IPS DF 4.7 (cell line): ENCODE data around the gene DIRAS3.
"Not testable (repeated sequence)": the region's sequence is repeated elsewhere in the genome, so short reads cannot be mapped to it uniquely, and the experiment has no call there.

Source experiments
- DNase-seq: peaks from one replicate; pipeline ENCODE4 v3.0.0-alpha.2; 2013; ENCODE audit warnings: low spot score; ENCODE audit errors: extremely low read depth

Gene DIRAS3, protein sequence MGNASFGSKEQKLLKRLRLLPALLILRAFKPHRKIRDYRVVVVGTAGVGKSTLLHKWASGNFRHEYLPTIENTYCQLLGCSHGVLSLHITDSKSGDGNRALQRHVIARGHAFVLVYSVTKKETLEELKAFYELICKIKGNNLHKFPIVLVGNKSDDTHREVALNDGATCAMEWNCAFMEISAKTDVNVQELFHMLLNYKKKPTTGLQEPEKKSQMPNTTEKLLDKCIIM

DNA sequence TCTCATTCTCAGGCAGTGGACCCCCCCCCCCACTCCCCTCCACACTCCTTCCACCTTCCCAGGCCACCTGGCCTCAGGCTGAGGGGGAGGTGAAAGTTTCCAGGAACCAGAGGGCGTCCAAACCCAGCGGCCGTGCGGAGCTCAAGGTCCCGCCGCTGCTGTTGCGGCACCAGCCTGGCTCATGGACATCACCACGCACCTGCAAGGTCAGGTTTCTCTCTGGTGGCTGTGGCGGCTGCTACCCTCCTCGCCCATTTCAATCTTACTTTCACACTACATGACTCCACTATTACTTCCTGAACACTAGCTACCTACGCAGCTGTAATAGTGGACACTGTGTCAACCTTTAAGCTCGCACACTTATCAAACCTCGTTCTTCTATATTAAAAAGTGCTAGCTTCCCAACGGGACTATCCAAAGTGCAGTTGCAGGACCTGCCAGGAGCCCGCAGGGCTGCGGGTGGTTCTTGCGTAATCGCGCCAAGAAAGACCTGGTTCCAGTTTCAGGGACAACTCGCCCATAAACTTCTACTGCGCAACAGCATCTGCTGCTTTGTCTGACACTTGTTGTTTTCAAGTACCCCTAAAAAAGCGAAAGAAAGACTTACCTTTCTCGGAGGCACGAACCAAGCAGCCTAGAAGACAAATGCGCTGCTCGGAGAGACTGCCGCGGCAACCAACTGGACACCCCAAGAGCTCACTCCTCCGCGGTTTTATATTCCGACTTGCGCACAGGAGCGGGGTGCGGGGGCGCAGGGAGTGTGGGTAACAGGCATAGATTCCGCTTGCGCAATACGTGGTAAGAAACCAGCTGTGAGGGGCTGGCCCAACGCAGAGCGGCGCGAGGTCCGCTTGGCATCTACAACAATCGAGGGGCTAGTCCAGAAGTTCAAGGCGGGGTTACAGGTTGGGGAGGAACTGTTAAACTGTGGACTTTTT, at the start of gene DIRAS3:
Gene DIRAS3 (minus strand): TSS at position 687 of the 938 bp plus-strand sequence. CDS start 3,330 bp downstream, outside the sequence.
- DNase-seq, result no peak

DNA sequence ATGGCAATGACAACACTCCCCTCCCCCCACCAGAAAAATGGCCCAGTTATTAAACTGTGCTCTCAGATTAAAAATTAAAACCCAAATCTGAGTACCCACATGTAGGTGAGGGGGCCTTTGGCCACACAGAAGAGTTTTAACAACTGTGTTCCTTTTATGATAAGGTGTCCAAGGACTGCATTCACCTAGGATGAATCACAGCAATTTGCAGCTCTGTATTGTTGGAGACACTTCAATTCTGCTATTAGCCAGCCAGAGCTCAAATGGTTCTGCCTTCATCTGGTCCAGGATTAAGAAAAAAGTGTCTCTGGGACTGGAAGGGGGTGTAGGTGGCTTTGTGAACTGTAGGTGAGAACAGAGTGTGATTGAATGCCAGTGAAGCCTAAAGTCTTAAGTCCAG, 43.3 kb upstream of the DIRAS3 start:
- no peak for DNase-seq

DNA sequence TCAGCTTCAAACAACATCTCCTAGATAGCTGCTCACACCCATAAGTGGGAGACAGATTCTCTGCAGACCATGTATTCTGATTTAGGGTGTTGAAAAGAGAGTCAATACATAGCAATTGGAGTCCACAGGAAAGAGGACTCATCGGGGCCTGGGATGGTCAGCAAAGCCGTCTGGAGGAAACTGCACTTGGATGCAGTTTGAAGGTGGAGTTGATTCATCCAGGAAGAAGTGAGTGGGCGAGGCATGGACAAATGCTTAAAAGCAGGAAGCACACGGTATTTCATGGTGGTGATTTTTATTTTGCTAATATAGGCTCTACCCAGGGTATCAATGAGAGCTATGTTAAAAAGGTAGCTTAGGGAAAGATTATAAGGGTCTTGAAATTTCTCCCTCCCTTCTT, 36.8 kb upstream of the DIRAS3 start:
- no peak for DNase-seq

DNA sequence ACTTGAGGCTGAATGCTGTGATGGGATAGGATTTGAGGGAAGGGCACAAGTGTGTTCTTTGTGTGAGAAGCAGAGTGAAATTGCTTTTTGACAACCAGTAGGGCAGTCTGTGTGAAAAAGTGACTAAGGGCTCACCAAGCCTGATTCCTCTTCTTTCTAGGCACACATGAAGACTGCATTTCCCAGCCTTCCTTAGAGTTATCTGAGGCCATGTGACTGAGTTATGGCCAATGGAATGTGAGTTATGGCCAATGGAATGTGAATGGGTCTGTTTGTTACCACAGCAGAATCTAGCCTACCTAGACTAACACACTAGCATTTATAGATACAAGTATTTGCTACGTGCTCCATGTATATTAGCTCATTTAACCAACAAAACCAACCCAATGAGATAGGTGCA, 35.3 kb upstream of the DIRAS3 start:
- DNase-seq, result no peak

DNA sequence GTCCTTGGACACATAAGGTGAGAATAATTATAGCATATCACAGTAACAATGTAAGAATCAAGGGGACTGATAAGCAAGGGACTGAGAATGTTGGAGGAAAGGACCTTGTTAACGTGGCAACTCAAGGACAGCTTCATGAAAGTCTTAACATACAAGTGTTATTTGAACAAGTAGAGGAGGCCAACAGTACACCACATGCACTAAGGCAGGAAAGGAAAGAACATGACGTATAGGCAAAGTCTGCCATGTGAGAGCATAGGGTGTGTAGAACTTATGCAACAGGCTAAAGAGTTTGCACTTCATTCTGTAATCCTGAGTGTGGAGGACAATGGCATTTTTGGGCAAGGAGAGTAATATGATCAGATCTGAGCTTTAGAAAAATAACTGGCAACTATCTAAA, 33.3 kb upstream of the DIRAS3 start:
- DNase-seq, result no peak

DNA sequence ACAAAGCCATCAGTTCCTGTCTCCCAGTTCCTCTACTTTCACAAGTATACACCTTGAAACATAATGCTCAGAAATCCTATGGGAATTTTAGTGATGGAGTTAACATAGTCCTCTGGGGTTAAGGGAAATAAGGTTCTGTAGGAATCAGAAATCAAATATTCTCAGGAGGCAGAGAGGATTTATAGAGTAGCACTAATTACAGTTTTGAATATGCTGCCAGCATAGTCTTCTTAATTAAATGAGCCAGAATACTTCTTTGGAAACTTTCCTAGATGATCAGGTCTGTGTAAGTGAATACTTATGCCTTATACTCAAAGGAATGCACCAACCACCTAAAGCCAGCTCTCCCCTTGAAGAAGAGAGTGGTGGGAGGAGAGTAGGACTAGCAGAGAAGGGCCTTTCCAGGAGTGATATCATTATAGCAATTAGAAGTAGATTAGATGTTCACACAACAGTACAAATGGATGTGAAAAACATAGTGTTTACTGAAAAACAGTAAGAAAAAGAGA, 31.4 kb upstream of the DIRAS3 start:
- DNase-seq, result no peak

DNA sequence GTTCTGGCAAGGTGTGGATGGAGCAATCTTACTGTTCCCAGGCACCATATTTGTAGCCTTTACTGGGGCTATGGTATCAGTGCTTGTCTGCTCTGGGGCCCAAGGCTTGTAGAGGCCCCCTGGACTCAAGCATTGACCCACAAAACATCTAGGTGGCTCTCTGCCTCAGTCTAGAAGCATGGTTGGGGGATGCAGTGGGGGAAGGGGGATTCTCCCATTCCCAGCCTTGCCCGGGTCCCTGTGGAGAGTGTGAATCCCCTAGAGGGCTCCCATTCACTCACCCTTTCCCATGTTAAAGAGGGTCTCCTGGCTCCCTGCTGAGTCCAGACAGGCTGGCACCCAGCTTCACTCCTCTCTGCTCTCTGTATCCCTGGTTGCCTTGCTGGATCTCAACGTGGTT, 28.2 kb upstream of the DIRAS3 start:
- DNase-seq, result no peak

DNA sequence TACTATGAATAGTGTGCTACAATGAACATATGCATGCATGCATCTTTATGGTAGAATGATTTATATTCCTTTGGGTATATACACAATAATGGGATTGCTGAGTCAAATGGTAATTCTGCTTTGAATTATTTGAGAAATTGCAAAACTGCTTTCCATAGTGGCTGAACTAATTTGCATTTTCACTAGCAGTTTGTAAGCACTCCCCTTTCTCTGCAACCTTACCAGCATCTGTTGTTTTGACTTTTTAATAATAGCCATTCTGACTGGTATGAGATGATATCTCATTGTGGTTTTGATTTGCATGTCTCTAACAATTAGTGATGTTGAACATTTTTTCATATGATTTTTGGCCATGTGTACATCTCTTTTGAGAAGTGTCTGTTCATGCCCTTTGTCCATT, 24.0 kb upstream of the DIRAS3 start:
- DNase-seq, result no peak

DNA sequence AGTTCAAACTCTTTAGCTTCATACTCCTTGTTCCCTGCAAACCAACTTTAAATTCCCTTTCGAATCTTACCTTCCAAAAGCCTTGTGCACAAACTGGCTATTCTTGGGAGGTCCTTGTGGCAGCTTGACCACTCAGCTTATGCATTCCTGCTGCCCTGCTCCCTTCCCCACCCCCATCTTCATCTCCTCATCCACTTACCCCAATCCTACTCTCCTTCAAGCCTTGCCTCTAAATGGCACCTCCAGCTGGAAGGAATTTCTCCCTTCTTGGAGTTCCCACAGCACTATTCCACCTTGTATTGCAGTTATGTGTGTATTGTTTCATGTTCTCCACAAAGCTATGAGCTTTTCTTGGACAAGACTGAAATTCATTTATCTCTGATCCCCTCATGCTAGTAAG, 15.3 kb upstream of the DIRAS3 start:
- no peak for DNase-seq

DNA sequence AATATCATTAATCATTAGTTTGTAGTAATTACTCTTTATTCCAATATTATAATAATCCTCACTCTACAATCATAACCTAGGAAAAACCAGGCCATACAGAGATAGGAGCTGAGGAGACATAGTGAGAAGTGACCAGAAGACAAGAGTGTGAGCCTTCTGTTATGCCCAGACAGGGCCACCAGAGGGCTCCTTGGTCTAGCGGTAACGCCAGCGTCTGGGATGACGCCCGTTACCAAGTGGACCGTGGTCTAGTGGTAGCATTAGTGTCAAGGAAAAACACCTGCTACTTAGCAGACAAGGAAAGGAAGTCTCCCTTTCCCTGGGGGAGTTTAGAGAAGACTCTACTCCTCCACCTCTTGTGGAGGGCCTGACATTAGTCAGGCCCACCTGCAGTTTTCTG, 7.6 kb upstream of the DIRAS3 start:
- not testable (repeated sequence) for DNase-seq

DNA sequence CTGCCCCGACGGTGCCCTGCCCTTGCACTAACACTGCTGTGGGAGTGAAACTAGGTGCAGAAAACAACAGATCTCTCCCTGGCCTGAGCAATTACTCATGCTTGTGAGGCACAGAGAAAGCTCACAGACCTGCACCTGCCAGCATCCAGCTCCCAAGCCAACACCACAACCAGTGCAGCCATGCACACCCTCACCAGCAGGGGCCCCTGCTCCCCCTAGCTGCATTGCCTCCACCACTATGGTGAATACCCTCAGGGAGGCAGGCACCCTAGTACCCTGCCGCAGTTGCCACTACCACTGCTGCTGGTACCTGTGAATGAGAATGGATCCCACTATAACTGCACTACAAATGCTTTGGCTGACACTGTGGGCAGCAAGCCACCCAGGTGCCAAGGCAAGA, 7.1 kb upstream of the DIRAS3 start:
- DNase-seq, result no peak

DNA sequence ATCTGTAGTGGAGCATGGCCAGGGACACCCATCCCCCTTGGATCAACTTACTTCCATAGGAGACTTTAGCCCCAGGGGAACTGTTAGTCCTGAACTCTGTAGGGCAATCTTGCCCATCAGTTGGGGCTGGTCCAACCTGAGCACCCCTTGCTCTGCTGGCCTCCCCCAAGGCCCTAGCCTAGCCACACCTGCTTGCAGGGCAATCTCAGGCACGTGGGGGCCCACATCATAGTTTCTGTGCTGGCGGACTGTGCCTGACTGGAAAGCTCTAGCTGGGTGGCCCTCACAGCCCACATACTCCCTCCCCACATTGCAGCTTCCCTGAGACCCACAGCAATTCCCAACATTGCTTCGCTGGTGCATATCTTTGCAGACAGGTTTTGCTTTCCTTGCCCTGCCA, 6.6 kb upstream of the DIRAS3 start:
- no peak for DNase-seq

DNA sequence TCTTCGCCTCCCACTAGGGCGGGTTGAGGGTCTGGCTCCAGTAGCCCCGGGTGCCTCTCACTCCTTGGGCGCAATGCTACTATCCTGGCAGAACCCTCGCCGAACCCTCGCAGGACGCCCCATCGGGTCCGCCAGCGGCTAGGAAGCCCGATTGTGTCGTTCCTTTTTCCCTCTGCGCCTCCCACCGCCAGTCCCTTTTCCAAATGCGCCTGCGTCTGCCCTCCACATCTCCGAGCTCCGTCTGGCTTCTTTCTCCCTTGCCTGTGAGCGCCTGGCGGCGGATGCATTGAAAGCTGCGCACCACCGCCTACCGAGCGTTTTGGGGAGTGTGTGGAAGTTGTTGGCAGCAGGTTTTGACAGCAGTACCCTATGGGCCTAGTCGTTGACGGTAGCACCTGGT, 1.0 kb upstream of the DIRAS3 start:
- DNase-seq, result peak; percentile 22

DNA sequence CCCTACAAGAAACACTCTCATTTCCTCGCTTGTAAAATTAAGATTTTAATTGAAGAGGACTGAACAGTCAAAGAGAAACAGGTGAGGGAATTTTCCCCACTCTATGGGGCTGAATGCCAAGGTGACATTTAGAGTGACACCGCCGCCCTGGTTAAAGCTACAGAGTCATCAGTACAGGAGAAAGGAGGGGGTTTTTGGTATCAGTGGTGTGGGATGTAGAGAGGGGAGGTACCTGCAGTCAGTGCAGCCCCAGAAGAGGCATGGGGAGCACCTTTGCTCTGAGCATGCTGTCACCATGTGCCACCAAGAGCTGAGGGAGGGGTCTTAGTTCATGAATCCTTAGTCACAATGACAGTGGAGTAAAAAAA, 2.8 kb downstream of the DIRAS3 start:
- no peak for DNase-seq

DNA sequence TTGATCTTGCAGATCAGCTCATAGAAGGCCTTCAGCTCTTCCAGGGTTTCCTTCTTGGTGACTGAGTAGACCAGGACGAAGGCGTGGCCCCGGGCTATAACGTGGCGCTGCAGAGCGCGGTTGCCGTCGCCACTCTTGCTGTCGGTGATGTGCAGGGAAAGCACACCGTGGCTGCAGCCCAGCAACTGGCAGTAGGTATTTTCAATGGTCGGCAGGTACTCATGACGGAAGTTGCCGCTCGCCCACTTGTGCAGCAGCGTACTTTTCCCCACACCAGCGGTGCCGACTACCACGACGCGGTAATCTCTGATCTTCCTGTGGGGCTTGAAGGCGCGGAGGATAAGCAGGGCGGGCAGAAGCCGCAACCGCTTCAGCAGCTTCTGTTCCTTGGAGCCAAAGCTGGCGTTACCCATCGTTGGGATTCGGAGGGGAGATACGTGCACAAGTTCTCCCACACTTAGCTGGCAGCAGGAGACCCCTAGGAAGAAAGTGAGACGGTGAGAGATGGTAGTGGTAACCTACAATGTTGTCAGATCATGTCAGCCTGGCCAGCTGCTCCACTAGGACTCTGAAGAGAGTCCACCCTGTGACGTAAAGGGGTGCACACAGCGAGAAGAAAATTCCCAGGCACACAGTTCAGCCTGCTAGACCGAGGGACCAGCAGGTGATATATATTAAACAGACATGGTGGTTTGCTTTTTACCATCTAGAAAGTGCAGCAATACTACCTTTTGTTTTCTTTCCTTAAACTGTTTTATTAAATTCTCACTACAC, 3.4 kb downstream of the DIRAS3 start:
- no peak for DNase-seq

DNA sequence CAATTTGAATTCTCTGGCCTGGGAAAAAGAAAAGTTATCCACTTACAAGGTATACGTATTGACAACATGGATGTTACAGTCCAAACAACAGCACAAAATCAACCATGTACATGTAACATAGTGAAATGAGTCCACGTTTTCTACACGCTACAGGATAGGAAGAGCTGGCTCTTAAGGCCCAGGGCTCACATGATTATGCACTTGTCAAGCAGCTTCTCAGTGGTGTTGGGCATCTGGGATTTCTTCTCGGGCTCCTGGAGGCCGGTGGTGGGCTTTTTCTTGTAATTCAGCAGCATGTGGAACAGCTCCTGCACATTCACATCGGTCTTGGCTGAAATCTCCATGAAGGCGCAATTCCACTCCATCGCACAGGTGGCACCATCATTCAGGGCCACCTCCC, 4.0 kb downstream of the DIRAS3 start:
- DNase-seq, result no peak

DNA sequence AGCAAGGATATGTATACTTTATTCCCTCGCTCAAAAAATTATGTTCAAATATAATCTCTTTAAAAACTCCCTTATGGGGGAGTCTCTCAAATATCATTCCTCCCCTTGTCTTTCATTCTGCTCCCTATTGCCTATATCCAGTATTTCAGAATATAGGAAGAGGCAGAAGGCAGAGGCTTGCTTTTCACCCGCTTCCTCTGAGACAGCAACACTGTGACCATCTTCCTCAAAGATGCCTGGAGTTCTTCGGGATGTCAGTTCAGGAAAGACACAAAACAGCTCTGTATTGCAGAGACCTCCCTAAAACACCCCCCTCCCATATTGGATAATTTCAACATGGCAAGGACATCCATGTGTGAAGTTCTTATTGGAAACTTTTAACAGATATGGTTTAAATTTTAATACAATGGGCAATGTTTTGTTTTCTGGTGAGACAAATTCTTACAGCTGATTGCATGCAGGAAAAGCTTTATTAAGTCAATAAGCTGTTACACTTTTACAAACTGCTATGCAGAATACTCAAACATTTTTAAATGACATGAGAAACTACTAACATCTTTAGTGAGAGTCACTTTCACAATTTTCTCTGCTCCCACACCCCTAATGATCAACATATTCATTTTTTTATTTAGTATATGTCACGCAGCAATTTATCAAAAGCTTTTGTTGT, 4.8 kb downstream of the DIRAS3 start:
- DNase-seq, result no peak

DNA sequence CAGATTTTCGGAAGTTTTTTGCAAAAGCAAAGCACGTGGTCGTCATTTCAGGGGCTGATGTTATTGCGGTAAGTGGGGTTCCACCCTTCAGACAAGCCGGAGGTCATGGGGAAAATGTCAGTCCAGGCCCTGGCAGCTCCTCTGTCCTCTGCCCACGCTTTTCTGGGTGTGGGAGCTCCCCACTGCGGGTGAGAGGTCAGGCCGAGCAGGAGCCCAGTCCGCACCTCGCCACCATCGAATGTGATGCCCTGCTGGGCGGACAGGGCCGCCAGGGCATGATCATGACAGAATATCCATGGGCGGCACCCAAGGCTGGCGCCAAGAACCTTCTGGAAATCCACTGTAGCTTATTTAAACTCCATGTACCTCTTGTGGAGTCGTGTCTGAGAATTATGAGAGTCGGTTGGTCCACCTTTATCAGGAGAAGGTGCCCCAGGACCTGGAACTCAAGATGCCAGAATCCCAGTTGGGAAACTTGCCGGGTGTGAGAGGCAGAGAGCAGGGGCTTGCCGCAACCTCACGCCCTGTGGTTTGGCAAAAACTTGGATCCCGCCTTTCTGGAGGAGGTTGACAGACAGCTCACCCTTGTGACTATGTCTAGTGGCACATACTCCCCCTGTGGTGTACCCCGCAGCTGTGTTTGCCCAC, 6.9 kb downstream of the DIRAS3 start:
- no peak for DNase-seq

DNA sequence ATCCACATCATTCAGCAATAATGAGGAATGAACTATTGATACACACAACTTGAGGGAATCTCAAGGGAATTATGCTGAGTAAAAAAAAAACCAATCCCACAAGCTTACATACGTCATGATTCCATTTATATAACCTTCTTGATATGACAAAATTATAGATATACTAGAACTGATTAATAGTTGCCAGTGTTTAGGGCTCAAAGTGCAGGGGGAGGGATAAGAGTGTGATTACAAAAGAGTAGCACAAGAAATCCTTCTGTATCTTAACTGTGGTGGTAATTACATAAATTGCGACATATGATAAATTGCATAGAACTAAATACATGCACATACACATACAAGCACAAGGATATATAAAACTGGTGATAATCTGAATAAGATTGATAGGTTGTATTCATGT, 13.5 kb downstream of the DIRAS3 start:
- DNase-seq, result no peak

DNA sequence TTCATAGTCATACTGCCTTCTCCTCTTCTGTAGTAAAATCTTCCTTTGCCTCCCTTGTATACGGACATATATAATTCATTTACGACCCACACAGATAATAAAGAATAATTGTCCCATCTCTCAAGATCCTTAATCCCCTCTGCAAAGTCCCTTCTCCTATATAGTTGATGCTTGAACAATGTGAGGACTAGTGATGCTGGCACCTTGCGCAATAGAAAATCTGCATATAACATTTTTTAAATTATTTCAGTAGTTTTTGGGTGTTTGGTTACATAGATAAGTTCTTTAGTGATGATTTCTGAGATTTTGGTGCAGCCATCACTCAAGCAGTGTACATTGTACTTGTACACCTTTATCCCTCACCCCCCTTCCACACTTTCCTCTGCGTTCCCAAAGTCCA, 21.0 kb downstream of the DIRAS3 start:
- no peak for DNase-seq

DNA sequence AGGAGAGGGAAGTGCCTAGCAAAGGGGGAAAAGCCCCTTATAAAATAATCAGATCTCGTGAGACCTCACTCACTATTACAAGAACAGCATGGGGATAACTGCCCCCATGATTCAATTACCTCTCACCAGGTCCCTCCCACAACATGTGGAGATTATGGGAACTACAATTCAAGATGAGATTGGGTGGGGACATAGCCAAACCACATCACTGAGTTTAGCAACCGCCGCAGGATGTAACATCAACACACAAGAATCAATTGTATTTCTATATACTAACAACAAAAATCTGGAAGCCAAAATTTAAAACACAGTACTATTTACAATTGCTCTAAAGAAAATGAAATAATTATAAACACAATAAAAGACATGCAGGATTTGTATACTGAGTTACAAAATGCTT, 21.9 kb downstream of the DIRAS3 start:
- DNase-seq, result no peak
